HEK293 (cell line): Measurements from ENCODE around the gene IL34.

ENCODE experiments used
- CTCF ChIA-PET: fragments of 350-600 bp; formaldehyde crosslinking; extraction: SDS; loops from one replicate; lab custom pipeline; 2021; ENCODE audit warnings: antibody characterized with exemption; lab: Yijun Ruan, JAX
- POLR2A ChIA-PET: fragments of 300-600 bp; formaldehyde crosslinking; extraction: SDS; loops from one replicate; lab custom pipeline; 2020; ENCODE audit warnings: antibody characterized with exemption, inconsistent platforms; lab: Yijun Ruan, JAX
- H3K27ac ChIP-seq: fragments of 200-500 bp; sonication (Bioruptor generic); 2 replicates; pipeline ENCODE4 v1.5.1; 2014; ENCODE audit warnings: low read depth, low read length, control low read depth, inconsistent platforms; ENCODE audit errors: extremely low read depth
- H3K36me3 ChIP-seq, 2 experiments: fragments of 200-500 bp in 1 of 2; sonication (Bioruptor generic) in 1 of 2; 1 replicate in 1 of 2; 2 replicates in 1 of 2; pipeline ENCODE4 v1.5.1; 2014 to 2017; ENCODE audit warnings: inconsistent platforms in 2 of 2, low read length in 2 of 2; ENCODE audit not compliant: control insufficient read depth in 2 of 2, insufficient read depth in 1 of 2
- H3K4me1 ChIP-seq: fragments of 200-500 bp; sonication (Bioruptor generic); 2 replicates; pipeline ENCODE4 v1.5.1; 2014; ENCODE audit warnings: mild to moderate bottlenecking, low read length, inconsistent platforms; ENCODE audit not compliant: control insufficient read depth, insufficient read depth
- H3K4me3 ChIP-seq: 2 replicates; pipeline ENCODE4 v1.5.1; 2011; ENCODE audit warnings: low read depth, mild to moderate bottlenecking, control low read depth, low read length, moderate library complexity
- H3K9me3 ChIP-seq: fragments of 200-500 bp; sonication (Bioruptor generic); 2 replicates; pipeline ENCODE4 v1.5.1; 2014; ENCODE audit warnings: low read depth, low read length, inconsistent platforms; ENCODE audit not compliant: control insufficient read depth, insufficient read depth
- BCL11B ChIP-seq: fragments of 450-650 bp; formaldehyde crosslinking; IDR thresholded peaks from 2 replicates; pipeline ENCODE4 v1.5.1; 2016; ENCODE audit warnings: low read depth, missing biosample characterization, missing genetic modification characterization
- KLF16 ChIP-seq: fragments of 450-650 bp; formaldehyde crosslinking; IDR thresholded peaks from 2 replicates; pipeline ENCODE4 v1.5.1; 2017; ENCODE audit warnings: missing biosample characterization, missing genetic modification characterization
- KLF17 ChIP-seq: fragments of 450-650 bp; formaldehyde crosslinking; IDR thresholded peaks from 2 replicates; pipeline ENCODE4 v1.5.1; 2016; ENCODE audit warnings: missing biosample characterization, missing genetic modification characterization
- MEIS1 ChIP-seq: sonication (generic); formaldehyde crosslinking; IDR thresholded peaks from 2 replicates; pipeline ENCODE4 v1.8.1; 2022; ENCODE audit warnings: missing genetic modification reagents, mild to moderate bottlenecking, borderline replicate concordance
- RBAK ChIP-seq: fragments of 450-650 bp; formaldehyde crosslinking; IDR thresholded peaks from 2 replicates; pipeline ENCODE4 v1.5.1; 2016; ENCODE audit warnings: missing biosample characterization, missing genetic modification characterization
- SALL2 ChIP-seq: fragments of 450-650 bp; formaldehyde crosslinking; IDR thresholded peaks from 2 replicates; pipeline ENCODE4 v1.5.0; 2017; ENCODE audit warnings: missing biosample characterization, mild to moderate bottlenecking, missing genetic modification characterization, borderline replicate concordance
- ZBTB8A ChIP-seq: fragments of 450-650 bp; formaldehyde crosslinking; IDR thresholded peaks from 2 replicates; pipeline ENCODE4 v1.5.1; 2016; ENCODE audit warnings: missing biosample characterization, missing genetic modification characterization
- ZFP41 ChIP-seq: fragments of 450-650 bp; formaldehyde crosslinking; IDR thresholded peaks from 2 replicates; pipeline ENCODE4 v1.5.1; 2016; ENCODE audit warnings: missing biosample characterization, missing genetic modification characterization, borderline replicate concordance
- ZNF112 ChIP-seq: fragments of 450-650 bp; formaldehyde crosslinking; IDR thresholded peaks from 2 replicates; pipeline ENCODE4 v1.5.0; 2017; ENCODE audit warnings: missing biosample characterization, missing genetic modification characterization
- ZNF146 ChIP-seq: fragments of 450-650 bp; formaldehyde crosslinking; IDR thresholded peaks from 2 replicates; pipeline ENCODE4 v1.5.1; 2016; ENCODE audit warnings: missing biosample characterization, missing genetic modification characterization
- ZNF157 ChIP-seq: fragments of 450-650 bp; formaldehyde crosslinking; IDR thresholded peaks from 2 replicates; pipeline ENCODE4 v1.5.1; 2016; ENCODE audit warnings: missing biosample characterization, missing genetic modification characterization
- ZNF248 ChIP-seq: fragments of 450-650 bp; formaldehyde crosslinking; IDR thresholded peaks from 2 replicates; pipeline ENCODE4 v1.5.1; 2017; ENCODE audit warnings: missing biosample characterization, missing genetic modification characterization
- ZNF266 ChIP-seq: fragments of 450-650 bp; formaldehyde crosslinking; IDR thresholded peaks from 2 replicates; pipeline ENCODE4 v1.5.1; 2016; ENCODE audit warnings: missing biosample characterization, missing genetic modification characterization, low read depth
- ZNF292 ChIP-seq: fragments of 450-650 bp; formaldehyde crosslinking; IDR thresholded peaks from 2 replicates; pipeline ENCODE4 v1.5.1; 2016; ENCODE audit warnings: low read depth, missing biosample characterization, missing genetic modification characterization, borderline replicate concordance
- ZNF302 ChIP-seq: fragments of 450-650 bp; formaldehyde crosslinking; IDR thresholded peaks from 2 replicates; pipeline ENCODE4 v1.5.1; 2016; ENCODE audit warnings: missing biosample characterization, missing genetic modification characterization, low read depth
- ZNF311 ChIP-seq: fragments of 450-650 bp; formaldehyde crosslinking; IDR thresholded peaks from 2 replicates; pipeline ENCODE4 v1.5.1; 2017; ENCODE audit warnings: missing biosample characterization, missing genetic modification characterization, borderline replicate concordance
- ZNF423 ChIP-seq: fragments of 450-650 bp; formaldehyde crosslinking; IDR thresholded peaks from 2 replicates; pipeline ENCODE4 v1.5.1; 2016; ENCODE audit warnings: missing biosample characterization, missing genetic modification characterization
- ZNF510 ChIP-seq: fragments of 450-650 bp; formaldehyde crosslinking; IDR thresholded peaks from 2 replicates; pipeline ENCODE4 v1.5.1; 2018; ENCODE audit warnings: mild to moderate bottlenecking, missing genetic modification characterization, missing biosample characterization; ENCODE audit not compliant: insufficient replicate concordance
- ZNF561 ChIP-seq: fragments of 450-650 bp; IDR thresholded peaks from 2 replicates; pipeline ENCODE4 v1.5.1; 2018; ENCODE audit warnings: missing biosample characterization, missing genetic modification characterization, borderline replicate concordance
- ZNF621 ChIP-seq: fragments of 450-650 bp; formaldehyde crosslinking; IDR thresholded peaks from 2 replicates; pipeline ENCODE4 v1.5.1; 2017; ENCODE audit warnings: missing biosample characterization, missing genetic modification characterization
- ZNF654 ChIP-seq: fragments of 450-650 bp; formaldehyde crosslinking; IDR thresholded peaks from 2 replicates; pipeline ENCODE4 v1.5.1; 2016; ENCODE audit warnings: low read depth, missing biosample characterization, missing genetic modification characterization
- ZNF660 ChIP-seq: fragments of 450-650 bp; IDR thresholded peaks from 2 replicates; pipeline ENCODE4 v1.5.1; 2018; ENCODE audit warnings: missing biosample characterization, mild to moderate bottlenecking, missing genetic modification characterization
- ZNF664 ChIP-seq: fragments of 450-650 bp; formaldehyde crosslinking; IDR thresholded peaks from 2 replicates; pipeline ENCODE4 v1.5.1; 2016; ENCODE audit warnings: missing biosample characterization, missing genetic modification characterization
- ZNF670 ChIP-seq: fragments of 450-650 bp; formaldehyde crosslinking; IDR thresholded peaks from 2 replicates; pipeline ENCODE4 v1.5.1; 2016; ENCODE audit warnings: missing biosample characterization, missing genetic modification characterization, low read depth
- ZNF785 ChIP-seq: fragments of 450-650 bp; formaldehyde crosslinking; IDR thresholded peaks from 2 replicates; pipeline ENCODE4 v1.5.1; 2016; ENCODE audit warnings: missing biosample characterization, missing genetic modification characterization
- ZNF837 ChIP-seq: fragments of 450-650 bp; formaldehyde crosslinking; IDR thresholded peaks from 2 replicates; pipeline ENCODE4 v1.5.1; 2016; ENCODE audit warnings: missing biosample characterization, missing genetic modification characterization
- ZSCAN30 ChIP-seq: fragments of 450-650 bp; IDR thresholded peaks from 2 replicates; pipeline ENCODE4 v1.5.1; 2018; ENCODE audit warnings: missing biosample characterization, mild to moderate bottlenecking, missing genetic modification characterization, moderate library complexity
- TF ChIP-seq, protein P1 (sequence below): fragments of 450-650 bp; formaldehyde crosslinking; conservative IDR thresholded peaks from 2 replicates; pipeline ENCODE4 v1.5.1; 2016; ENCODE audit warnings: low read depth, missing biosample characterization, missing genetic modification characterization
- TF ChIP-seq, protein P2 (sequence below): fragments of 450-650 bp; formaldehyde crosslinking; IDR thresholded peaks from 2 replicates; pipeline ENCODE4 v1.5.1; 2016; ENCODE audit warnings: missing biosample characterization, missing genetic modification characterization

The IL34 gene

DNA sequence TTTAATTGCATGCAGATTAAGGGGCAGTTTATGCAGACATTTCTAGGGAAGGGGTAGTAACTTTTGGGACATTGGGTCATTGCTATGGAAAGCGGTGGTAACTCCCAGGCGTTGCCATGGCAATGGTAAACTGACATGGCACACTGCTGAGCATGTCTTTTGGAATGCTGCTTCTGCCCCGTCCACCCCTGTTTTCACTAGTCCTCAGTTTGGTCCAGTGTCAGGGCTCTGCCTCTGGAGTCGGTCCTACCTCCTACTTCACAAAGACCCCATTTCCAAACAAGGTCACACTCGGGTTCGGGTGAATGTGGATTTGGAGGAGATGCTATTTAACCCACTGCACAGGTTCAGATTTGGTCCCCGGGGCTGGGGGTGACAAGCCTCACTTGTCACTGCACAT, 2.9 kb downstream of the IL34 start:
- Histone ChIP-seq H3K36me3 (no peaks in the 10 kb centered on the region), H3K4me3 (no peak overlapping the region), H3K27ac (no peak overlapping the region), H3K4me1 (no peaks in the 10 kb centered on the region), H3K9me3 (no peaks in the 10 kb centered on the region)
- TF ChIP-seq KLF16 (tag by site-specific recombination) (no peak), ZNF292 (tag by site-specific recombination) (no peak), ZNF670 (no peak), ZNF510 (no peak), ZNF621 (tag by site-specific recombination) (no peak), BCL11B (tag by site-specific recombination) (no peak), ZSCAN30 (tag by site-specific recombination) (no peak), ZNF837 (tag by site-specific recombination) (no peak)
- TF ChIP-seq, protein P1, sequence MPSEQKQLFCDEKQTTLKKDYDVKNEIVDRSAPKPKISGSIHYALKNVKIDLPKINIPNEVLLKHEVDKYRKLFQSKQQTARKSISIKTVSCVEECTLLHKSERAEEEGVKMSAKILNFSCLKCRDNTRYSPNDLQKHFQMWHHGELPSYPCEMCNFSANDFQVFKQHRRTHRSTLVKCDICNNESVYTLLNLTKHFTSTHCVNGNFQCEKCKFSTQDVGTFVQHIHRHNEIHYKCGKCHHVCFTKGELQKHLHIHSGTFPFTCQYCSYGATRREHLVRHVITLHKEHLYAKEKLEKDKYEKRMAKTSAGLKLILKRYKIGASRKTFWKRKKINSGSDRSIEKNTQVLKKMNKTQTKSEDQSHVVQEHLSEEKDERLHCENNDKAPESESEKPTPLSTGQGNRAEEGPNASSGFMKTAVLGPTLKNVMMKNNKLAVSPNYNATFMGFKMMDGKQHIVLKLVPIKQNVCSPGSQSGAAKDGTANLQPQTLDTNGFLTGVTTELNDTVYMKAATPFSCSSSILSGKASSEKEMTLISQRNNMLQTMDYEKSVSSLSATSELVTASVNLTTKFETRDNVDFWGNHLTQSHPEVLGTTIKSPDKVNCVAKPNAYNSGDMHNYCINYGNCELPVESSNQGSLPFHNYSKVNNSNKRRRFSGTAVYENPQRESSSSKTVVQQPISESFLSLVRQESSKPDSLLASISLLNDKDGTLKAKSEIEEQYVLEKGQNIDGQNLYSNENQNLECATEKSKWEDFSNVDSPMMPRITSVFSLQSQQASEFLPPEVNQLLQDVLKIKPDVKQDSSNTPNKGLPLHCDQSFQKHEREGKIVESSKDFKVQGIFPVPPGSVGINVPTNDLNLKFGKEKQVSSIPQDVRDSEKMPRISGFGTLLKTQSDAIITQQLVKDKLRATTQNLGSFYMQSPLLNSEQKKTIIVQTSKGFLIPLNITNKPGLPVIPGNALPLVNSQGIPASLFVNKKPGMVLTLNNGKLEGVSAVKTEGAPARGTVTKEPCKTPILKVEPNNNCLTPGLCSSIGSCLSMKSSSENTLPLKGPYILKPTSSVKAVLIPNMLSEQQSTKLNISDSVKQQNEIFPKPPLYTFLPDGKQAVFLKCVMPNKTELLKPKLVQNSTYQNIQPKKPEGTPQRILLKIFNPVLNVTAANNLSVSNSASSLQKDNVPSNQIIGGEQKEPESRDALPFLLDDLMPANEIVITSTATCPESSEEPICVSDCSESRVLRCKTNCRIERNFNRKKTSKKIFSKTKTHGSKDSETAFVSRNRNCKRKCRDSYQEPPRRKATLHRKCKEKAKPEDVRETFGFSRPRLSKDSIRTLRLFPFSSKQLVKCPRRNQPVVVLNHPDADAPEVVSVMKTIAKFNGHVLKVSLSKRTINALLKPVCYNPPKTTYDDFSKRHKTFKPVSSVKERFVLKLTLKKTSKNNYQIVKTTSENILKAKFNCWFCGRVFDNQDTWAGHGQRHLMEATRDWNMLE = no peak
- ChIA-PET CTCF (no interaction called here), POLR2A (no interaction called here)

- Histone ChIP-seq H3K27ac (no peak overlapping the region), H3K9me3 (no peaks in the 10 kb centered on the region), H3K4me3 (no peak overlapping the region), H3K36me3 (no peaks in the 10 kb centered on the region), H3K4me1 (no peaks in the 10 kb centered on the region)
- ChIA-PET CTCF (interaction anchor here (0.6 kb wide), 1 partner anchor 83 kb away, joined by 8 read pairs; no protein-coding TSS in a partner anchor), POLR2A (no interaction called here)
- TF ChIP-seq ZNF302 (tag by site-specific recombination) (no peak), KLF17 (tag by site-specific recombination) (no peak), ZNF112 (tag by site-specific recombination) (no peak), ZNF423 (tag by site-specific recombination) (no peak), ZNF561 (tag by site-specific recombination) (no peak), ZNF785 (no peak), ZFP41 (tag by site-specific recombination) (no peak), ZNF266 (tag by site-specific recombination) (no peak), ZNF654 (tag by site-specific recombination) (no peak), ZBTB8A (tag by site-specific recombination) (no peak), ZNF157 (tag by site-specific recombination) (no peak), RBAK (tag by site-specific recombination) (no peak), ZNF311 (no peak), ZNF660 (no peak), ZNF664 (tag by site-specific recombination) (no peak), SALL2 (tag by site-specific recombination) (no peak), ZNF248 (no peak), MEIS1 (CRISPR knock-in tag) (no peak), ZNF146 (tag by site-specific recombination) (no peak)
- TF ChIP-seq, protein P2, sequence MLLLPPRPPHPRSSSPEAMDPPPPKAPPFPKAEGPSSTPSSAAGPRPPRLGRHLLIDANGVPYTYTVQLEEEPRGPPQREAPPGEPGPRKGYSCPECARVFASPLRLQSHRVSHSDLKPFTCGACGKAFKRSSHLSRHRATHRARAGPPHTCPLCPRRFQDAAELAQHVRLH (tag by site-specific recombination) = no peak
These were observed 3.9 kb downstream of the IL34 start for GRCh38 chr16:70650216-70650615.
